Measurements from ENCODE around the gene GAN. TPM values are rescaled to one million over a fixed set of nuclear protein-coding genes. Genes with fewer than 3 reads are reported as not detected.

Gene GAN
- total RNA-seq (2012; rRNA removed): 4.6 and 5.0 TPM in 2 replicates

GRCh38 chr16:81314603-81315270, at the start of gene GAN:
GAN (plus strand) TSS chr16:81314962; CDS start chr16:81315114, 152 bp downstream.
- Histone ChIP-seq H3K9ac (ENCODE audit: low read depth, low read length) (peak within 1 kb of the TSS; percentile 79), H3K27me3 (ENCODE audit: control insufficient read depth, insufficient read depth, low read length) (no peaks in the 10 kb centered on the region), H3K4me1 (ENCODE audit: control insufficient read depth, insufficient read depth, low read length) (peaks cover 23% of the 10 kb centered on the region), H3K4me2 (ENCODE audit: low read length) (peak within 1 kb of the TSS; percentile 84), H3K4me3 (ENCODE audit: low read length) (peak within 1 kb of the TSS; percentile 87), H3K36me3 (ENCODE audit: insufficient read depth, low read length) (no peaks in the 10 kb centered on the region), H3K9me3 (replicated peaks; ENCODE audit: low read length) (no peaks in the 10 kb centered on the region)

- no peaks in the 10 kb centered on the region for H3K9me3 ChIP-seq (replicated peaks; ENCODE audit: low read length)
- H3K4me2 ChIP-seq (ENCODE audit: low read length): no peak overlapping the region
- no peaks in the 10 kb centered on the region for H3K4me1 ChIP-seq (ENCODE audit: control insufficient read depth, insufficient read depth, low read length)
- no peaks in the 10 kb centered on the region for H3K36me3 ChIP-seq (ENCODE audit: insufficient read depth, low read length)
- H3K9ac ChIP-seq (ENCODE audit: low read depth, low read length): no peak overlapping the region
- peaks cover 4% of the 10 kb centered on the region for H3K27me3 ChIP-seq (ENCODE audit: control insufficient read depth, insufficient read depth, low read length)
- no peak overlapping the region for H3K4me3 ChIP-seq (ENCODE audit: low read length)
Observed at GRCh38 chr16:81265052-81265451, 49.7 kb upstream of the GAN start.

- Histone ChIP-seq H3K9ac (ENCODE audit: low read depth, low read length) (no peak overlapping the region), H3K4me1 (ENCODE audit: control insufficient read depth, insufficient read depth, low read length) (no peaks in the 10 kb centered on the region), H3K4me3 (ENCODE audit: low read length) (no peak overlapping the region), H3K27me3 (ENCODE audit: control insufficient read depth, insufficient read depth, low read length) (peaks cover 4% of the 10 kb centered on the region), H3K4me2 (ENCODE audit: low read length) (no peak overlapping the region), H3K36me3 (ENCODE audit: insufficient read depth, low read length) (no peaks in the 10 kb centered on the region), H3K9me3 (replicated peaks; ENCODE audit: low read length) (no peaks in the 10 kb centered on the region)
Observed at GRCh38 chr16:81265658-81266451, 48.9 kb upstream of the GAN start.

DNA sequence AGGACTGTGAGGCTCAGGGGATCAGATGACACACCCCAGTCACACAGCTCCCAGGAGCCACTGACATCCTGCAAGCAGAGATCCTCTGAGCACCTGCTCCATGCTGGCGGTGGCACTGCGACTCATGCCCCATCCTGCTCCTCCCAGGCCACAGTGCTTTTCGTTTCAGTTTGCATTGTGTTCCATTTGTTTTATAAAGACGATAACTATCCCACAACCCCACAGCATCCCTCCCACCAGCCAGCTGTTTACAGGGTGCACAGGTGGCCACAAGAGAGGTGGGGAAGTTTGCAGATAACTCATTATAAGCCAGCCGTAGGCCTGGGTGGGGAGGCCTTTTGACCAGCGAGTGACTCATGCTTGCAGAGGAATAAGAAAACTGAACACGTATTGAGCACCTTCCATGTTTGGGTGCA, 48.1 kb upstream of the GAN start:
- Histone ChIP-seq H3K4me2 (ENCODE audit: low read length) (no peak overlapping the region), H3K36me3 (ENCODE audit: insufficient read depth, low read length) (no peaks in the 10 kb centered on the region)

DNA sequence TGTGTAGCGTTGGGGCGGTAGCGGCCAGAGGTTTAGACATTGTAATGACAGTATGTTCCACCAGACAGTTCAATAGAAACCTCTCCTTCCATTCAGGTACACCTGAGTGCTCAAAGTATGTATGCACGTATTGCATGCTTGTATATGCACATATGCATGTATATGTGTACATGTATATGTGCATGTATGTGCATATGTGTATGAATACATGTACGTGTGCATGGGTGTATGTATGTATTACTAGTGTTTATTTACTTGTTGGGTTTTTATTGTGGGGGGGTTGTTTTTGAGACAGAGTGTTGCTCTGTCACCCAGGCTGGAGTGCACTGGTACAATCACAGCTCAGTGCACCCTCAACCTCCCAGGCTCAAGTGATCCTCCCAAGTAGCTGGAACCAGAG, 46.3 kb upstream of the GAN start:
- H3K9me3 ChIP-seq (replicated peaks; ENCODE audit: low read length): no peaks in the 10 kb centered on the region

More for the DNA sequence above, 48.1 kb upstream of the GAN start:
- H3K4me1 ChIP-seq (ENCODE audit: control insufficient read depth, insufficient read depth, low read length): no peaks in the 10 kb centered on the region
- H3K9ac ChIP-seq (ENCODE audit: low read depth, low read length): no peak overlapping the region
- H3K27me3 ChIP-seq (ENCODE audit: control insufficient read depth, insufficient read depth, low read length): peaks cover 4% of the 10 kb centered on the region
- no peak overlapping the region for H3K4me3 ChIP-seq (ENCODE audit: low read length)
- H3K9me3 ChIP-seq (replicated peaks; ENCODE audit: low read length): no peaks in the 10 kb centered on the region

DNA sequence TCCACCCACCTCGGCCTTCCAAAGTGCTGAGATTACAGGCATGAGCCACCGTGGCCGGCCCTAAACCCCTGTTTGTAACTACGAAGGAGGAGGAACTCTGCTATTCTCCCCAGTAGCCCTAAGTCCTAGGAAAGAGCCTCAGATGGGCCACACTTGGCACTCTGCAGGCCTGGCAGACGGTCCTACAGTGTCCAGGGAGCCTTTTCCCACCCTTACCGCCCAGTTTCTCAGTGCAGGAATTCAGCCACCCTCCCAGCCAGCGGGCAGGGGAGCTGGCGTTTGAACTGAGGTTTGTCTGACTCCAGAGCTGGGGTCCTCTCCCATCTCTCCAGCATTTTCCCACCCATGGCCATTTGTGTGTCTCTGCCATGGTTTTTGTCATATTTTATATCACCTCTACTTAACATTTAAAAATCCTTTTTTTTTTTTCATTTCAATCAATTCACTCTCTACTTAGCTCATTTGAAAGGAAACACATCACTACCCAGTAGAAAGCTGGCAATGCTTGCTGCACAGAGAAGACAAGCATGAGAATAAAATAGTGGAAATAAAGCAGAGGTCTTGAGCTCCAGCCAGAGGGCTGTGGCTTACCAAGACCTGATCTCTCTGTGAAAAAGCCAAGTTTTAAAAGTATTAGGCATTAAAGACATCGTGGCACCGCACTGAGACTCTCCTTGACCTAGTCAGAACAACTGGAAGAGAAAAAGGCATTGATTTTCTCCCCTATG, 41.4 kb upstream of the GAN start:
- Histone ChIP-seq H3K9ac (ENCODE audit: low read depth, low read length) (no peak overlapping the region), H3K27me3 (ENCODE audit: control insufficient read depth, insufficient read depth, low read length) (peaks cover 16% of the 10 kb centered on the region), H3K4me3 (ENCODE audit: low read length) (no peak overlapping the region), H3K9me3 (replicated peaks; ENCODE audit: low read length) (no peaks in the 10 kb centered on the region), H3K4me2 (ENCODE audit: low read length) (no peak overlapping the region), H3K4me1 (ENCODE audit: control insufficient read depth, insufficient read depth, low read length) (no peaks in the 10 kb centered on the region), H3K36me3 (ENCODE audit: insufficient read depth, low read length) (no peaks in the 10 kb centered on the region)

More for the DNA sequence above, 46.3 kb upstream of the GAN start:
- H3K9ac ChIP-seq (ENCODE audit: low read depth, low read length): no peak overlapping the region
- no peak overlapping the region for H3K4me3 ChIP-seq (ENCODE audit: low read length)
- no peak overlapping the region for H3K4me2 ChIP-seq (ENCODE audit: low read length)
- H3K27me3 ChIP-seq (ENCODE audit: control insufficient read depth, insufficient read depth, low read length): peaks cover 4% of the 10 kb centered on the region
- H3K36me3 ChIP-seq (ENCODE audit: insufficient read depth, low read length): no peaks in the 10 kb centered on the region
- H3K4me1 ChIP-seq (ENCODE audit: control insufficient read depth, insufficient read depth, low read length): no peaks in the 10 kb centered on the region

GRCh38 chr16:81275064-81275532, 39.7 kb upstream of the GAN start:
- no peak overlapping the region for H3K4me3 ChIP-seq (ENCODE audit: low read length)
- H3K9ac ChIP-seq (ENCODE audit: low read depth, low read length): no peak overlapping the region
- no peak overlapping the region for H3K4me2 ChIP-seq (ENCODE audit: low read length)
- no peaks in the 10 kb centered on the region for H3K36me3 ChIP-seq (ENCODE audit: insufficient read depth, low read length)
- H3K27me3 ChIP-seq (ENCODE audit: control insufficient read depth, insufficient read depth, low read length): peaks cover 16% of the 10 kb centered on the region
- no peaks in the 10 kb centered on the region for H3K9me3 ChIP-seq (replicated peaks; ENCODE audit: low read length)
- H3K4me1 ChIP-seq (ENCODE audit: control insufficient read depth, insufficient read depth, low read length): no peaks in the 10 kb centered on the region

DNA sequence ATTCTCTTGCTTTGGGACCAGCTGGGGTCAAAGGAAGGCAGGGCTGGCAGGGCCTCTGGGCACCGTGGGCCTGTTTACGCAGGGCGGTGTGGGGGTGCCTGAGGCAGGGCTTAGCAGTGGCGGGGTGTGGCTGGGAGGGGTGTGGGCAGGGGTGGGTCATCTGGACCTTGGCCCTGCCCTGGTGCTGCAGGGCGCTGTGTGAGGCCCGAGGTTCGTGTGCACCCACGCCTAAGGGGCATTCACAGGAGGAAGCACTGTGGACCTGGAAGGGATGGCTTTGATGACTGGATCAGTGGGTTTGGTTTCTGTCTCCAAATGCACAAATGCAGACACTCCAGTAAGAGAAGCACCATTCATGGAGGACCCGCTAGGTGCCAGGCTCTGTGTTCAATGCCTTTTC, 39.0 kb upstream of the GAN start:
- H3K9me3 ChIP-seq (replicated peaks; ENCODE audit: low read length): no peaks in the 10 kb centered on the region
- no peaks in the 10 kb centered on the region for H3K36me3 ChIP-seq (ENCODE audit: insufficient read depth, low read length)
- H3K4me1 ChIP-seq (ENCODE audit: control insufficient read depth, insufficient read depth, low read length): no peaks in the 10 kb centered on the region
- H3K4me3 ChIP-seq (ENCODE audit: low read length): no peak overlapping the region
- H3K9ac ChIP-seq (ENCODE audit: low read depth, low read length): no peak overlapping the region
- H3K27me3 ChIP-seq (ENCODE audit: control insufficient read depth, insufficient read depth, low read length): peaks cover 16% of the 10 kb centered on the region
- no peak overlapping the region for H3K4me2 ChIP-seq (ENCODE audit: low read length)

- Histone ChIP-seq H3K27me3 (ENCODE audit: control insufficient read depth, insufficient read depth, low read length) (peaks cover 16% of the 10 kb centered on the region), H3K36me3 (ENCODE audit: insufficient read depth, low read length) (no peaks in the 10 kb centered on the region), H3K4me3 (ENCODE audit: low read length) (no peak overlapping the region), H3K4me1 (ENCODE audit: control insufficient read depth, insufficient read depth, low read length) (no peaks in the 10 kb centered on the region), H3K9ac (ENCODE audit: low read depth, low read length) (no peak overlapping the region), H3K9me3 (replicated peaks; ENCODE audit: low read length) (no peaks in the 10 kb centered on the region), H3K4me2 (ENCODE audit: low read length) (no peak overlapping the region)
Observed at GRCh38 chr16:81276323-81276722, 38.4 kb upstream of the GAN start.

GRCh38 chr16:81277541-81278080, 37.2 kb upstream of the GAN start:
- H3K36me3 ChIP-seq (ENCODE audit: insufficient read depth, low read length): no peaks in the 10 kb centered on the region
- no peak overlapping the region for H3K4me2 ChIP-seq (ENCODE audit: low read length)
- H3K4me1 ChIP-seq (ENCODE audit: control insufficient read depth, insufficient read depth, low read length): no peaks in the 10 kb centered on the region
- no peak overlapping the region for H3K4me3 ChIP-seq (ENCODE audit: low read length)
- H3K27me3 ChIP-seq (ENCODE audit: control insufficient read depth, insufficient read depth, low read length): peaks cover 16% of the 10 kb centered on the region
- no peak overlapping the region for H3K9ac ChIP-seq (ENCODE audit: low read depth, low read length)
- no peaks in the 10 kb centered on the region for H3K9me3 ChIP-seq (replicated peaks; ENCODE audit: low read length)

- H3K9me3 ChIP-seq (replicated peaks; ENCODE audit: low read length): no peaks in the 10 kb centered on the region
- no peak overlapping the region for H3K4me3 ChIP-seq (ENCODE audit: low read length)
- H3K9ac ChIP-seq (ENCODE audit: low read depth, low read length): no peak overlapping the region
- peaks cover 12% of the 10 kb centered on the region for H3K27me3 ChIP-seq (ENCODE audit: control insufficient read depth, insufficient read depth, low read length)
- H3K36me3 ChIP-seq (ENCODE audit: insufficient read depth, low read length): no peaks in the 10 kb centered on the region
- H3K4me2 ChIP-seq (ENCODE audit: low read length): no peak overlapping the region
- H3K4me1 ChIP-seq (ENCODE audit: control insufficient read depth, insufficient read depth, low read length): no peaks in the 10 kb centered on the region
Observed at GRCh38 chr16:81278526-81278925, 36.2 kb upstream of the GAN start.

Measured in skeletal muscle satellite cell (primary cell).